ENCODE data around the gene ADGRD1. TPM values are rescaled to one million over a fixed set of nuclear protein-coding genes. Genes with fewer than 3 reads are reported as not detected.
"Not testable (repeated sequence)": the region's sequence is repeated elsewhere in the genome, so short reads cannot be mapped to it uniquely, and the experiment has no call there.

The ADGRD1 gene
- polyA plus RNA-seq, 1 of the 3 experiments (the other 2 are of a cell fraction): not detected

DNA sequence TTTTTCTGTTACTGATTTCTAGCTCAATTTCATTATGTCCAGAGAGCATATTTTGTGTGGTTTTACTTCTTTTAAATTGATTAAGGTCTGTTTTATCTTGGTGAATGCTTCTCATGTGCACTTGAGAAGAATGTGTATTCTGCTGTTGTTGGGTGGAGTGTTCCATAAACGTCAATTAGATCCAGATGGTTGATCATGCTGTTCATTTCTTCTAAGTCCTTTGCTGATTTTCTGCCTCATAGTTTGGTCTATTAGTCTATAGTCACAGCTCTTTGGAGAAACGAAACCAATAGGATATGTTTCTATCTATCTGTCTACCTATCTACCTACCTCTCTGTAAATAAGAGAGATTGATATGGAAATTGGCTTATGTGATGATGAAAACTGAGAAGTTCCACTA, 17.1 kb upstream of the ADGRD1 start:
- WGBS (ENCODE audit: low lambda C conversion rate): 3% methylated on average over 2 of the region's 2 CpGs

GRCh38 chr12:130937063-130937462, 16.6 kb upstream of the ADGRD1 start:
- WGBS (ENCODE audit: low lambda C conversion rate): 13% methylated on average over 2 of the region's 2 CpGs

More for the DNA sequence above, 17.1 kb upstream of the ADGRD1 start:
- no peaks in the 10 kb centered on the region; the same call in 1 of the 2 replicates for H3K9me2 ChIP-seq
- no peak for DNase-seq
- H3K36me3 ChIP-seq (replicated peaks in 1 of 2; ENCODE audit: control insufficient read depth in 1 of 2, insufficient read depth in 2 of 2, low read length in 1 of 2): no peaks in the 10 kb centered on the region
- 0 out of 2 replicates have a peak, but pooled peaks cover 4% of the 10 kb centered on the region for H3K9me3 ChIP-seq
- no peak overlapping the region for H3K9ac ChIP-seq
- no peaks in the 10 kb centered on the region for H3K27me3 ChIP-seq (ENCODE audit: insufficient read depth)
- ChIA-PET CTCF (no interaction called here), POLR2A (no interaction called here)
- H3K4me3 ChIP-seq (ENCODE audit: low read depth in 2 of 2, low read length in 1 of 2): no peak overlapping the region
- H3K4me1 ChIP-seq (ENCODE audit: control insufficient read depth in 1 of 2, insufficient read depth in 2 of 2, low read depth in 1 of 2, low read length in 1 of 2): peaks cover 0 to 3% of the 10 kb centered on the region in 2 experiments; a peak in 1 of 4 replicates
- no peak for TF ChIP-seq EP300 (IDR thresholded peaks at IDR 0.05; ENCODE audit: borderline replicate concordance in 1 of 2, low read depth in 1 of 2, low read length in 1 of 2)
- TF ChIP-seq RAD21 (IDR thresholded peaks at IDR 0.05; ENCODE audit: low read length): no peak
- no peak for TF ChIP-seq TAF1 (IDR thresholded peaks at IDR 0.05; ENCODE audit: borderline replicate concordance, low read depth, low read length)
- no peak for TF ChIP-seq FOXM1 (IDR thresholded peaks at IDR 0.05; ENCODE audit: low read depth)
- no peak for TF ChIP-seq RCOR1 (IDR thresholded peaks at IDR 0.05; ENCODE audit: low read length)
- H3K27ac ChIP-seq (ENCODE audit: low read depth in 2 of 2, low read length in 1 of 2): no peak overlapping the region
- no peak overlapping the region for H2AFZ ChIP-seq (ENCODE audit: low read depth)
- H3K4me2 ChIP-seq: no peak overlapping the region
- no peaks in the 10 kb centered on the region for H4K20me1 ChIP-seq (ENCODE audit: insufficient read depth)
- no peaks in the 10 kb centered on the region for H3K79me2 ChIP-seq (ENCODE audit: insufficient read depth)
- no peaks in the 10 kb centered on the region for H3F3A ChIP-seq (replicated peaks; ENCODE audit: insufficient read depth)

DNA sequence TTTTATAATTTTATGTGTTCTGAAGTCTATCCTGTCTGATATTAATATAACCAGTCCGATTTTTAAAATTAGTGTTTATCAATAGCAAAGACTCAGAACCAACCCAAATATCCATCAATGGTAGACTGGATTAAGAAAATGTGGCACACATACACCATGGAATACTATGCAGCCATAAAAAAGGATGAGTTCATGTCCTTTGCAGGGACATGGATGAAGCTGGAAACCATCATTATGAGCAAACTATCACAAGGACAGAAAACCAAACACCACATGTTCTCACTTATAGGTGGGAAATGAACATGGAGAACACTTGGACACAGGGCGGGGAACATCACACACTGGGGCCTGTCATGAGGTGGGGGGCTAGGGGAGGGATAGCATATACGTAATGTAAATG, 16.2 kb upstream of the ADGRD1 start:
- H4K20me1 ChIP-seq (ENCODE audit: insufficient read depth); H3K9me3 ChIP-seq; H3K27ac ChIP-seq (ENCODE audit: low read depth in 2 of 2, low read length in 1 of 2); POLR2A ChIA-PET; H3K36me3 ChIP-seq (replicated peaks in 1 of 2; ENCODE audit: control insufficient read depth in 1 of 2, insufficient read depth in 2 of 2, low read length in 1 of 2); H3K79me2 ChIP-seq (ENCODE audit: insufficient read depth); H3F3A ChIP-seq (replicated peaks; ENCODE audit: insufficient read depth); CTCF ChIA-PET; H2AFZ ChIP-seq (ENCODE audit: low read depth); H3K9ac ChIP-seq; H3K4me3 ChIP-seq (ENCODE audit: low read depth in 2 of 2, low read length in 1 of 2); H3K4me2 ChIP-seq; DNase-seq; H3K4me1 ChIP-seq (ENCODE audit: control insufficient read depth in 1 of 2, insufficient read depth in 2 of 2, low read depth in 1 of 2, low read length in 1 of 2); H3K27me3 ChIP-seq (ENCODE audit: insufficient read depth); H3K9me2 ChIP-seq: not testable (repeated sequence)
- 42% methylated on average over 3 of the region's 3 CpGs for WGBS (ENCODE audit: low lambda C conversion rate)

More at GRCh38 chr12:130937063-130937462, 16.6 kb upstream of the ADGRD1 start:
- Histone ChIP-seq H3K36me3 (replicated peaks in 1 of 2; ENCODE audit: control insufficient read depth in 1 of 2, insufficient read depth in 2 of 2, low read length in 1 of 2) (no peaks in the 10 kb centered on the region), H3K79me2 (ENCODE audit: insufficient read depth) (no peaks in the 10 kb centered on the region), H3K9me2 (no peaks in the 10 kb centered on the region; the same call in 1 of the 2 replicates), H3K27ac (ENCODE audit: low read depth in 2 of 2, low read length in 1 of 2) (no peak overlapping the region), H3K4me2 (no peak overlapping the region), H3F3A (replicated peaks; ENCODE audit: insufficient read depth) (no peaks in the 10 kb centered on the region), H3K9ac (no peak overlapping the region), H3K9me3 (0 out of 2 replicates have a peak, but pooled peaks cover 4% of the 10 kb centered on the region), H3K4me1 (ENCODE audit: control insufficient read depth in 1 of 2, insufficient read depth in 2 of 2, low read depth in 1 of 2, low read length in 1 of 2) (peaks cover 0 to 3% of the 10 kb centered on the region in 2 experiments; a peak in 1 of 4 replicates), H4K20me1 (ENCODE audit: insufficient read depth) (no peaks in the 10 kb centered on the region), H3K4me3 (ENCODE audit: low read depth in 2 of 2, low read length in 1 of 2) (no peak overlapping the region), H2AFZ (ENCODE audit: low read depth) (no peak overlapping the region), H3K27me3 (ENCODE audit: insufficient read depth) (no peaks in the 10 kb centered on the region)
- POLR2A ChIA-PET: no interaction called here
- CTCF ChIA-PET: no interaction called here
- TF ChIP-seq USF1 (IDR thresholded peaks at IDR 0.05; ENCODE audit: borderline replicate concordance, low read depth): no peak
- DNase-seq: no peak

Measured in SK-N-SH (cell line).